ENCODE data around the gene ARAP2. TPM values are rescaled to one million over a fixed set of nuclear protein-coding genes. Genes with fewer than 3 reads are reported as not detected.

ARAP2 gene
- total RNA-seq, 1 experiment from 2014 or later = 5.5 TPM

DNA sequence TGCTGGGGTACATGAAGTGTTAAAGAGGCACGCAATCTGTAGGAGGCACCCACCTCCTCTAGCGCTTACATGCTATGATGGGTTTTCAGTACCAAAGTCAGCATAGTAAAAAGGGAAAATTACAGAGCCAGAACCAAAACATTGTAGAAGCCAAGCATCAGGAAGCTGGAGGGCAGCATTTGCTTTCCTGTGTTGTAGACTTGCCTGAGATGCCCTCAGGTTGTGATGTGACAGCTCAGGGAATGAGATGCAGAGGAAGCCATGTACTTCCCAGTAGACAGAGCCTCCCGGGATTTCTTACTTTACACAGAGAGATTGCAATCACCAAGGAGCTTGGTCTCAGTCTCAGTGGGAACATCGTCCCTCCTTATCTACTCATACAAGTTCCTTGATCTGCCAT is 161.5 kb downstream of the ARAP2 start:
- intact Hi-C loops (cut with micrococcal nuclease; ENCODE audit: unreplicated experiment) = no loop called here
- CTCF ChIA-PET = no interaction called here
- no peak for TF ChIP-seq TCF7L2 (IDR thresholded peaks at IDR 0.05; ENCODE audit: low read depth, low read length)
- TF ChIP-seq, protein P1, sequence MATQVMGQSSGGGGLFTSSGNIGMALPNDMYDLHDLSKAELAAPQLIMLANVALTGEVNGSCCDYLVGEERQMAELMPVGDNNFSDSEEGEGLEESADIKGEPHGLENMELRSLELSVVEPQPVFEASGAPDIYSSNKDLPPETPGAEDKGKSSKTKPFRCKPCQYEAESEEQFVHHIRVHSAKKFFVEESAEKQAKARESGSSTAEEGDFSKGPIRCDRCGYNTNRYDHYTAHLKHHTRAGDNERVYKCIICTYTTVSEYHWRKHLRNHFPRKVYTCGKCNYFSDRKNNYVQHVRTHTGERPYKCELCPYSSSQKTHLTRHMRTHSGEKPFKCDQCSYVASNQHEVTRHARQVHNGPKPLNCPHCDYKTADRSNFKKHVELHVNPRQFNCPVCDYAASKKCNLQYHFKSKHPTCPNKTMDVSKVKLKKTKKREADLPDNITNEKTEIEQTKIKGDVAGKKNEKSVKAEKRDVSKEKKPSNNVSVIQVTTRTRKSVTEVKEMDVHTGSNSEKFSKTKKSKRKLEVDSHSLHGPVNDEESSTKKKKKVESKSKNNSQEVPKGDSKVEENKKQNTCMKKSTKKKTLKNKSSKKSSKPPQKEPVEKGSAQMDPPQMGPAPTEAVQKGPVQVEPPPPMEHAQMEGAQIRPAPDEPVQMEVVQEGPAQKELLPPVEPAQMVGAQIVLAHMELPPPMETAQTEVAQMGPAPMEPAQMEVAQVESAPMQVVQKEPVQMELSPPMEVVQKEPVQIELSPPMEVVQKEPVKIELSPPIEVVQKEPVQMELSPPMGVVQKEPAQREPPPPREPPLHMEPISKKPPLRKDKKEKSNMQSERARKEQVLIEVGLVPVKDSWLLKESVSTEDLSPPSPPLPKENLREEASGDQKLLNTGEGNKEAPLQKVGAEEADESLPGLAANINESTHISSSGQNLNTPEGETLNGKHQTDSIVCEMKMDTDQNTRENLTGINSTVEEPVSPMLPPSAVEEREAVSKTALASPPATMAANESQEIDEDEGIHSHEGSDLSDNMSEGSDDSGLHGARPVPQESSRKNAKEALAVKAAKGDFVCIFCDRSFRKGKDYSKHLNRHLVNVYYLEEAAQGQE (IDR thresholded peaks at IDR 0.05; ENCODE audit: insufficient read depth in 1 of 2, low read depth in 2 of 2, low read length in 1 of 2) = no peak
- no peak for TF ChIP-seq POLR2AphosphoS5 (IDR thresholded peaks at IDR 0.05; ENCODE audit: low read depth, low read length)
- no peak for TF ChIP-seq SIN3A (IDR thresholded peaks at IDR 0.05; ENCODE audit: borderline replicate concordance, insufficient read depth, low read depth, low read length)
- TF ChIP-seq, protein P2, sequence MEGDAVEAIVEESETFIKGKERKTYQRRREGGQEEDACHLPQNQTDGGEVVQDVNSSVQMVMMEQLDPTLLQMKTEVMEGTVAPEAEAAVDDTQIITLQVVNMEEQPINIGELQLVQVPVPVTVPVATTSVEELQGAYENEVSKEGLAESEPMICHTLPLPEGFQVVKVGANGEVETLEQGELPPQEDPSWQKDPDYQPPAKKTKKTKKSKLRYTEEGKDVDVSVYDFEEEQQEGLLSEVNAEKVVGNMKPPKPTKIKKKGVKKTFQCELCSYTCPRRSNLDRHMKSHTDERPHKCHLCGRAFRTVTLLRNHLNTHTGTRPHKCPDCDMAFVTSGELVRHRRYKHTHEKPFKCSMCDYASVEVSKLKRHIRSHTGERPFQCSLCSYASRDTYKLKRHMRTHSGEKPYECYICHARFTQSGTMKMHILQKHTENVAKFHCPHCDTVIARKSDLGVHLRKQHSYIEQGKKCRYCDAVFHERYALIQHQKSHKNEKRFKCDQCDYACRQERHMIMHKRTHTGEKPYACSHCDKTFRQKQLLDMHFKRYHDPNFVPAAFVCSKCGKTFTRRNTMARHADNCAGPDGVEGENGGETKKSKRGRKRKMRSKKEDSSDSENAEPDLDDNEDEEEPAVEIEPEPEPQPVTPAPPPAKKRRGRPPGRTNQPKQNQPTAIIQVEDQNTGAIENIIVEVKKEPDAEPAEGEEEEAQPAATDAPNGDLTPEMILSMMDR (IDR thresholded peaks at IDR 0.05) = no peak
- no peaks in the 10 kb centered on the region for H3K27me3 ChIP-seq (ENCODE audit: control insufficient read depth, insufficient read depth, low read length)
- no peak overlapping the region for H3K4me3 ChIP-seq (ENCODE audit: low read depth in 2 of 2, low read length in 2 of 2)
- no peak for ATAC-seq
- no peak for DNase-seq (ENCODE audit: low read depth, low spot score)
- no peaks in the 10 kb centered on the region for H3K36me3 ChIP-seq (ENCODE audit: control insufficient read depth, insufficient read depth, low read length)
- no TSS peak for BruUV-seq (replicated peaks)
- POLR2A ChIA-PET = no interaction called here
- H3K4me1 ChIP-seq (ENCODE audit: control insufficient read depth, insufficient read depth, low read length) = no peaks in the 10 kb centered on the region
- H3K9me3 ChIP-seq (ENCODE audit: control insufficient read depth, insufficient read depth, low read depth, low read length) = no peaks in the 10 kb centered on the region
- H3K27ac ChIP-seq (ENCODE audit: low read length) = no peak overlapping the region
- in situ Hi-C loops (cut with HindIII; ENCODE audit: low pct_unique_long_range_greater_than_20kb, low sequenced_read_pairs) = no loop called here

DNA sequence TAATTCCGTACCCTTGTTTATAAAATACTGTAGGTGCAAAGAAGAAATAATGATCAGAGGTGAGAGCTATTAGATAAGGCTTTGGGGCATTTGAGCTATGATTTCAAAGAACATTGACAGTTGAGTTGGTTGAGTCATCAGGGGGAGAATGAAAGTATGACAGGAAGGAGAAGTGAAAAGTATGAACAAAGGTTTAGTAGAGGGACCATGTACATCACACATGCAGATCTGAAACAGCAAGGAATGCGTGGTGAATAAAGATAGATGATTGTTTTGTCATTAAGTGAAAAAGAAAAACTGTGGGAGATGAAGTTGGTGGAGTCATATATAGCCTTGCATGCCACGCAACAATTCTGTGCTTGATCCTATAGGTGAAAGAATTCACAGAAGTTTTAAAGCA is 163.1 kb downstream of the ARAP2 start:
- H3K36me3 ChIP-seq (ENCODE audit: control insufficient read depth, insufficient read depth, low read length) = no peaks in the 10 kb centered on the region
- no peaks in the 10 kb centered on the region for H3K4me1 ChIP-seq (ENCODE audit: control insufficient read depth, insufficient read depth, low read length)
- no peak overlapping the region for H3K4me3 ChIP-seq (ENCODE audit: low read depth in 2 of 2, low read length in 2 of 2)
- no peaks in the 10 kb centered on the region for H3K27me3 ChIP-seq (ENCODE audit: control insufficient read depth, insufficient read depth, low read length)
- no TSS peak for BruUV-seq (replicated peaks)
- in situ Hi-C loops (cut with HindIII; ENCODE audit: low pct_unique_long_range_greater_than_20kb, low sequenced_read_pairs) = no loop called here
- TF ChIP-seq, protein P1 (IDR thresholded peaks at IDR 0.05; ENCODE audit: insufficient read depth in 1 of 2, low read depth in 2 of 2, low read length in 1 of 2) = no peak
- TF ChIP-seq, protein P2 (IDR thresholded peaks at IDR 0.05) = no peak
- no peak for TF ChIP-seq POLR2AphosphoS5 (IDR thresholded peaks at IDR 0.05; ENCODE audit: low read depth, low read length)
- no peak for TF ChIP-seq SIN3A (IDR thresholded peaks at IDR 0.05; ENCODE audit: borderline replicate concordance, insufficient read depth, low read depth, low read length)
- TF ChIP-seq TCF7L2 (IDR thresholded peaks at IDR 0.05; ENCODE audit: low read depth, low read length) = no peak
- ChIA-PET POLR2A (no interaction called here), CTCF (no interaction called here)
- no peak overlapping the region for H3K27ac ChIP-seq (ENCODE audit: low read length)
- intact Hi-C loops (cut with micrococcal nuclease; ENCODE audit: unreplicated experiment) = no loop called here
- H3K9me3 ChIP-seq (ENCODE audit: control insufficient read depth, insufficient read depth, low read depth, low read length) = no peaks in the 10 kb centered on the region
- DNase-seq (ENCODE audit: low read depth, low spot score) = no peak
- ATAC-seq = no peak

Data from Panc1 (cell line).